WERI-Rb-1 (cell line): ENCODE results near the gene SYNPO.
A peak's percentile ranks its signal among the peaks of the same experiment; 100 is the strongest.

Source experiments
- DNase-seq: peaks from one replicate; pipeline ENCODE4 v3.0.0-alpha.2; 2020
- H3K27ac ChIP-seq: fragments of 250-450 bp; sonication (Bioruptor Pico); 2 replicates; pipeline ENCODE4 v1.5.1; 2020; ENCODE audit warnings: mild to moderate bottlenecking, moderate library complexity
- H3K27me3 ChIP-seq: fragments of 250-450 bp; sonication (Bioruptor Pico); 2 replicates; pipeline ENCODE4 v1.5.1; 2021; ENCODE audit warnings: mild to moderate bottlenecking, low read depth, moderate library complexity; ENCODE audit not compliant: insufficient read depth, severe bottlenecking
- H3K36me3 ChIP-seq: fragments of 250-450 bp; sonication (Bioruptor Pico); 2 replicates; pipeline ENCODE4 v1.5.1; 2020; ENCODE audit warnings: mild to moderate bottlenecking, moderate library complexity
- H3K4me3 ChIP-seq: 2 replicates; pipeline ENCODE4 v1.5.1; 2011; ENCODE audit warnings: low read depth, mild to moderate bottlenecking, control low read depth, low read length
- H3K9me3 ChIP-seq: fragments of 250-450 bp; sonication (Bioruptor Pico); 2 replicates; pipeline ENCODE4 v1.5.1; 2021; ENCODE audit warnings: mild to moderate bottlenecking, moderate library complexity; ENCODE audit not compliant: severe bottlenecking
- CTCF ChIP-seq: IDR thresholded peaks from 2 replicates; pipeline ENCODE4 v1.5.1; 2011; ENCODE audit warnings: low read depth, mild to moderate bottlenecking, control low read depth, inconsistent platforms, low read length

The SYNPO gene

GRCh38 chr5:150614661-150615060 lies 25.8 kb upstream of the SYNPO start:
- no peak for TF ChIP-seq CTCF
- no peak overlapping the region for H3K27ac ChIP-seq
- no peak for DNase-seq
- H3K9me3 ChIP-seq = no peaks in the 10 kb centered on the region
- H3K27me3 ChIP-seq = no peaks in the 10 kb centered on the region
- no peak overlapping the region for H3K4me3 ChIP-seq
- H3K36me3 ChIP-seq = no peaks in the 10 kb centered on the region

GRCh38 chr5:150615141-150615699 lies 25.2 kb upstream of the SYNPO start:
- Histone ChIP-seq H3K9me3 (no peaks in the 10 kb centered on the region), H3K4me3 (no peak overlapping the region), H3K27me3 (no peaks in the 10 kb centered on the region), H3K36me3 (no peaks in the 10 kb centered on the region), H3K27ac (no peak overlapping the region)
- peak; percentile 57 for DNase-seq
- TF ChIP-seq CTCF = no peak

GRCh38 chr5:150616024-150616470 lies 24.4 kb upstream of the SYNPO start:
- Histone ChIP-seq H3K27me3 (no peaks in the 10 kb centered on the region), H3K36me3 (no peaks in the 10 kb centered on the region), H3K9me3 (no peaks in the 10 kb centered on the region), H3K4me3 (no peak overlapping the region), H3K27ac (peak overlapping the region; percentile 48)
- no peak for TF ChIP-seq CTCF
- peak; percentile 64 for DNase-seq

GRCh38 chr5:150616506-150616905 lies 24.0 kb upstream of the SYNPO start:
- H3K9me3 ChIP-seq = no peaks in the 10 kb centered on the region
- peak; percentile 69 for DNase-seq
- TF ChIP-seq CTCF = no peak
- peak overlapping the region; percentile 48 for H3K27ac ChIP-seq
- no peaks in the 10 kb centered on the region for H3K36me3 ChIP-seq
- H3K4me3 ChIP-seq = no peak overlapping the region
- no peaks in the 10 kb centered on the region for H3K27me3 ChIP-seq

GRCh38 chr5:150618163-150618562 lies 22.3 kb upstream of the SYNPO start:
- Histone ChIP-seq H3K27ac (no peak overlapping the region), H3K9me3 (no peaks in the 10 kb centered on the region), H3K27me3 (no peaks in the 10 kb centered on the region), H3K36me3 (no peaks in the 10 kb centered on the region), H3K4me3 (no peak overlapping the region)
- no peak for DNase-seq
- no peak for TF ChIP-seq CTCF
